Measurements from ENCODE around the gene STN1. TPM values are rescaled to one million over a fixed set of nuclear protein-coding genes. Genes with fewer than 3 reads are reported as not detected.

The STN1 gene
- 30.1 TPM for total RNA-seq
- long read RNA-seq, transcript STN1-201 (10 exons, 1,417 nt): major isoform, 16 of 20 reads
- long read RNA-seq, partial matches to known transcripts: 0 of 20 reads
- long read RNA-seq, other reads (novel, unspliced or antisense): 1 of 20 reads

GRCh38 chr10:103918053-103918846 lies at the start of gene STN1:
Gene STN1 (minus strand): TSS chr10:103918184. CDS start chr10:103917594, 590 bp downstream.
- intact Hi-C loops (cut with DNase I): loop anchor here (2.0 to 5.0 kb wide), 2 partner anchors 49 to 204 kb away; partner anchors contain the start of genes SFR1 and SLK
- ATAC-seq: peak; percentile 98
- DNase-seq (ENCODE audit: missing footprints): peak; percentile 99

GRCh38 chr10:103967448-103968071 lies 49.6 kb upstream of the STN1 start:
- no peak for DNase-seq (ENCODE audit: missing footprints)
- intact Hi-C loops (cut with DNase I): loop anchor here (2.0 to 5.0 kb wide), 3 partner anchors 49 to 155 kb away; partner anchors contain the start of genes SFR1 and STN1
- ATAC-seq: peak; percentile 42

- intact Hi-C loops (cut with DNase I): loop anchor here (2.0 to 5.0 kb wide), 3 partner anchors 48 to 155 kb away; partner anchors contain the start of genes SFR1 and STN1
- ATAC-seq (peak; percentile 98), DNase-seq (ENCODE audit: missing footprints) (peak; percentile 93)
These were observed 48.9 kb upstream of the STN1 start, which contains the start of gene SLK for GRCh38 chr10:103966671-103967447. Gene SLK (plus strand): TSS chr10:103967140. CDS start chr10:103967746, 606 bp downstream.

GRCh38 chr10:103960103-103960502 lies 42.1 kb upstream of the STN1 start:
- no peak for DNase-seq (ENCODE audit: missing footprints)
- intact Hi-C loops (cut with DNase I): no loop called here
- no peak for ATAC-seq

GRCh38 chr10:103958996-103959395 lies 41.0 kb upstream of the STN1 start:
- DNase-seq (ENCODE audit: missing footprints): no peak
- intact Hi-C loops (cut with DNase I): no loop called here

GRCh38 chr10:103954543-103954942 lies 36.6 kb upstream of the STN1 start:
- DNase-seq (ENCODE audit: missing footprints) (no peak), ATAC-seq (no peak)
- intact Hi-C loops (cut with DNase I): no loop called here

More at GRCh38 chr10:103958996-103959395, 41.0 kb upstream of the STN1 start:
- ATAC-seq: no peak

GRCh38 chr10:103951942-103952341 lies 34.0 kb upstream of the STN1 start:
- ATAC-seq (no peak), DNase-seq (ENCODE audit: missing footprints) (no peak)
- intact Hi-C loops (cut with DNase I): no loop called here

GRCh38 chr10:103951183-103951582 lies 33.2 kb upstream of the STN1 start:
- ATAC-seq (no peak), DNase-seq (ENCODE audit: missing footprints) (no peak)
- intact Hi-C loops (cut with DNase I): no loop called here

GRCh38 chr10:103949728-103950127 lies 31.7 kb upstream of the STN1 start:
- intact Hi-C loops (cut with DNase I): no loop called here
- ATAC-seq (no peak), DNase-seq (ENCODE audit: missing footprints) (no peak)

- no peak for DNase-seq (ENCODE audit: missing footprints)
- intact Hi-C loops (cut with DNase I): no loop called here
- ATAC-seq: no peak
These were observed 30.0 kb upstream of the STN1 start for GRCh38 chr10:103947799-103948516.

GRCh38 chr10:103942866-103943265 lies 24.9 kb upstream of the STN1 start:
- DNase-seq (ENCODE audit: missing footprints) (no peak), ATAC-seq (no peak)
- intact Hi-C loops (cut with DNase I): no loop called here

- intact Hi-C loops (cut with DNase I): no loop called here
- ATAC-seq (no peak), DNase-seq (ENCODE audit: missing footprints) (no peak)
These were observed 23.8 kb upstream of the STN1 start for GRCh38 chr10:103941801-103942200.

- intact Hi-C loops (cut with DNase I): no loop called here
- ATAC-seq (no peak), DNase-seq (ENCODE audit: missing footprints) (no peak)
These were observed 21.5 kb upstream of the STN1 start for GRCh38 chr10:103939522-103939921.

- no peak for ATAC-seq
- intact Hi-C loops (cut with DNase I): no loop called here
- DNase-seq (ENCODE audit: missing footprints): no peak
These were observed 18.0 kb upstream of the STN1 start for GRCh38 chr10:103936022-103936421.

GRCh38 chr10:103934308-103934707 lies 16.3 kb upstream of the STN1 start:
- no peak for ATAC-seq
- intact Hi-C loops (cut with DNase I): no loop called here
- DNase-seq (ENCODE audit: missing footprints): no peak

- no peak for ATAC-seq
- DNase-seq (ENCODE audit: missing footprints): no peak
- intact Hi-C loops (cut with DNase I): no loop called here
These were observed 15.7 kb upstream of the STN1 start for GRCh38 chr10:103933557-103934121.

GRCh38 chr10:103932971-103933370 lies 15.0 kb upstream of the STN1 start:
- intact Hi-C loops (cut with DNase I): no loop called here
- no peak for ATAC-seq
- no peak for DNase-seq (ENCODE audit: missing footprints)

- intact Hi-C loops (cut with DNase I): no loop called here
- DNase-seq (ENCODE audit: missing footprints) (no peak), ATAC-seq (no peak)
These were observed 14.3 kb upstream of the STN1 start for GRCh38 chr10:103932271-103932670.

Measured in Right ventricle myocardium inferior (tissue), 1 donor.